HUDEP-2 (cell line): ENCODE results near the gene CKLF.

Source experiments
- DNase-seq, 76 experiments: peaks; one replicate each; lab custom pipeline; 2025; ENCODE audit not compliant: unreplicated experiment in 76 of 76; lab: John Stamatoyannopoulos, UW

Gene CKLF

DNA sequence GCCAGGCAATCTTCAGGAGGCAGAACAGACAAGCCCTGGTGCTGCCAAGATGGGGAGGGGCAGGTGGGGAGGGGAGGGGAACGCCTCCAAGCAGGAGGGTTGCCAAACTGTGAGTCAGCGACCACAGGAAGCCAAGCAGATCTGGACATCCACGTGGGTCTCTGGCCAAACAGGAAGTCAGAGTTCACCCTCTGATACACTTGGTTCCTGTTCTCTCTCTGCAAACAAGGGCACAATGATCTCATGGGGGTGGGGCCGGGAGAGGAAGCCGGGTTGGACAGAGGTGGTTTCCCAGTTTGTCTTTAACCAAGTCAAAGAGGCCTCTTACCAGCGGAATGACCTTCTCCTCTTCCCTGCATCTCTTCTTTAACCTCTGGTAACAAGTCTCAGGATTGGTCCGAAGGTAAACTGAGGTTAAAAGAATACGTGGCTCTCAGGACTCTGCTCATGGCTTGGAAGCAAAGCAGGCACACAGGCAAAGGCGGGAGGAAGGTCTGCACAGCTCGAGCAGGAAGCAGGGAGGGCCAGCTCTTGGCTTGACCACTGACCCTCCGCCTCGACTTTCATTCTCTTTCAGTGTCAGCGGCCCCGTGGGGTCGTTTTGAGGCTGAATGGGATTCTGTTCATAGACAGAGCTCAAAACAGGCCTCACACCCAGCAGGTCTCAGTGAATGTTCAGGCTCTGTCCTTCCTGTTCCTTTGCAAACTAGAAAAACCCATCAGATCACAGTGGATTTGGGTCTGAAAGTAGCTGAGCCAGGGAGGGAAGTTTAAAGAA is 35.4 kb upstream of the CKLF start:
- peak in 75 of 76 experiments; percentile 58 to 99 (median 96) for DNase-seq

DNA sequence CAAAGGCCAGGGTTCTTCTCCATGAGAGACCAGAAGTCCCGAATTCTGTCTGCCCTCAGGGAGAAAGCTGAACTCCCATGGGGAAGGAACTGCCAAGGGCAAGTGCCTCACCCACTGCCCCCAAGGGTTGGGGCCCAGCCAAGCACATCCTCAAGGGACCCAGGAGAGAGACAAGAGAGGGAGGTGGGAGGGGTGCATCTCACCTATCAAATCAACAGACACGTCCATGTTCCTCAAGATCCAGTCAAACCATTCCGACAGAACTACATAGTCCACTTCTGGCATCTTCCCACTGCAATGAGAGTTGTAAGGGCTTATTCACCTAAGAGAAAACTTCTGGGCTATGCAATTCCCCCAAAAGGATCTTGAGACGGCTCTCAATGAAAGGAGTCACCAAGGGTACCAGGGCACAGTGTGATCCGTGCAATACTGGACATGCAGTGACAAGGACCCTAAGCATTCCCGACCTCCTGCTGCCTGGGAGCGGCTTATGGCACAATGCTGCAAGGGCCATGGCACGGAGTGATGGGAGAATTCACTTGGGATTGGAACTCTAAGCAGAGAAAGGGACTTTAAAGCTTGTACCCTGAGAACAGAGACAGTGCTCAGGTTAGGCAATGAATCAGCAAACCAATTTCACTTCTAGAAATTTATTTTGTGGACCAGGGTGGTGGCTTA is 34.7 kb upstream of the CKLF start:
- DNase-seq = peak in 1 of 76 experiments; percentile 31

DNA sequence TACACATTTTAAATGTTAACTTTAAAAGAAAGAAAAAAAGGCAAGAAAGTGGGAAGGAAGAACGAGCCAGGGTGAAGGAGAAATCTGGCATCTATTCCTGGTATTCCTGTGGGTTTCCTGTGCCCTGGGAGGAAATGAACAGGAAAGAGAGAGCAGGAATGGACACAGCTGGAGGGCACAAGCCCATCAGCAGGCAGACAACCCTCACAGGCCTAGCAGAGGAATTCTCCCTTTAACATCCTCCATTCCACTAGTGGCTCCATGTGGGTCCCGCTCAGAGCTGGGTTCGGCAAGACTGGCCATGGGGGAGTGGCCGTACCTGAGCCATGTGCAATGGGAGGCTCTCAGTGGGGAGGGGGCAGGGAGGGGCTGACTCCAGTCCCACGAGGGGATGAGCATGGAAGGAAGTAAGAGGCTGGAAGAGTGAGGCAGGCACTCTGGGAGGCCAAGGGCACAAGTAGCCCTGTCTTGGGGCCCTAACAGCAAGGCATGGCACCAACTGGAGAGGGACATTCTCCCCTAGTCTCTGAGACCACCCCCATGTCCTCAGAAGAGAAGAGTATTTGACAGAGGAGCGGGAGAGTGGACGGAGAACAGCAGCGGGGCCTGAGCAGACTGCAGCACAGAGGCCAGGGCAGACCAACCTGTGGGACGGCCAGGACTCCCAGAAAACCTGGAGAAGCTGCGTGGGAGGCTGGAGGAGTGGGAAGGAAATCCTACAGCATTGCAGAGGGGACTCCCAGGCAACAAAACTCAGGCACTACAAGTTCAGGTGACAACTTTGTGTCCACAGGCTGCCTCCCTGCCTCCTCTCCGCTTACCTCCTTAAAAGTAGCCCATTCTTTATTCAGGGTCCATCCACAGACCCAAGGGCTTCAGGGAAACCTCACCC is 32.6 kb upstream of the CKLF start:
- DNase-seq = no peak

DNA sequence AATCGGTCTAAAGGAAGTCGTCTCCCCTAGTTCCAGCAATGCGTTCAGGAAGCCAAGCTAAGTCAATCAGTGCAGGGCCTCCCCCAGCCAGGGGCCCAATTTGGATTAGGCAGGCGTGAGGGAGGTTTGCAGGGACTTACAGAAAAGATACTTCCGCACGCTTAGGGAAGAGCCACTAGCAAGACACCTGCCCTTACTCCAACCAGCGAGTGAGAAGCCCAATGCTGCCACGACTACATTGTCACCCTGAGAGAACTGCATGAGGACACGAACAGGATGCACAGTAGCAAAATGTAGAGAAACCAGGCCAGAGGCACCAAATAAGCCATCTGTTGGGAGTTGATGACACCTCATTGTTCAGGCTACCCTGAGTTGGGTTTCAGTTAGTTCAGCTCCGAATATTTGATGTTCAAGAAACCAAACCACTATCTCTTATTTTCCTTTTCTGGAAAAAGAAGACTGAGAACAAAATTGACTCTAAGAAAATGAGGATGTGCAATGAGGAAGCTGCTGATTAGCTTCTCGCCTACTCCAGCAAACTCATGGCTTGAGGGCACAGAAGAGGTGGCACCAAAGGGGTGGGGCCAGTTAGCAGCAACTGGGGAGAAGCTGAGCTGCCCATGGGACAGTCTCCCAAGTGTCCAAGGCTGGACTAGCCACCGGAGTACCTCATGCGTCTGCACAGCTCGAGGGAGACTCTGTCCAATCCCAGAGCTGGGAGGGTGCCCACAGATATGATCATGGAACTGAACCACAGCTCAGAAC is 31.8 kb upstream of the CKLF start:
- peak in 11 of 76 experiments; percentile 4 to 34 (median 6) for DNase-seq

DNA sequence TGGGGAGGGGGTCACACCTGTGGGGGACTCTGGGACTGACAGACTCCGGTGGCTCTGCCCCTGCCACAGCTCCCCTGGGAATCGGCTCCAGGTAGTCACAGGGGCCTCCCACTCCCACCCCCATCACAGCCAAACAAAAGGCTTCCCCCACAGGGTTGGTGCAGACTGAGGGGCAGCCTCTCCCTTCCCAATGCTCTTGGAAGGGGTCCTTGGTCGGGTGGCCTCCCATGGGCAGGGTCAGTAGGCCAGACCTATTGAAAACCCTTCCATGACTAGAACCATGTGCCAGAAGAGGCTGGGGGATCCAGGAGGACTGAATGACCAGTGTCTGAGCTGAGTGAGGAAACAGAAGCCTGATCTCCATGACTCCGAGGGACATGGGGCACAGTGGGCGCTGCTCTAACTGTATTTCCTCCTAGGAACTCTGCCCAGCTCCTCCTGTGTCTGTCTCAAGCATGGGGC is 31.1 kb upstream of the CKLF start:
- no peak for DNase-seq

DNA sequence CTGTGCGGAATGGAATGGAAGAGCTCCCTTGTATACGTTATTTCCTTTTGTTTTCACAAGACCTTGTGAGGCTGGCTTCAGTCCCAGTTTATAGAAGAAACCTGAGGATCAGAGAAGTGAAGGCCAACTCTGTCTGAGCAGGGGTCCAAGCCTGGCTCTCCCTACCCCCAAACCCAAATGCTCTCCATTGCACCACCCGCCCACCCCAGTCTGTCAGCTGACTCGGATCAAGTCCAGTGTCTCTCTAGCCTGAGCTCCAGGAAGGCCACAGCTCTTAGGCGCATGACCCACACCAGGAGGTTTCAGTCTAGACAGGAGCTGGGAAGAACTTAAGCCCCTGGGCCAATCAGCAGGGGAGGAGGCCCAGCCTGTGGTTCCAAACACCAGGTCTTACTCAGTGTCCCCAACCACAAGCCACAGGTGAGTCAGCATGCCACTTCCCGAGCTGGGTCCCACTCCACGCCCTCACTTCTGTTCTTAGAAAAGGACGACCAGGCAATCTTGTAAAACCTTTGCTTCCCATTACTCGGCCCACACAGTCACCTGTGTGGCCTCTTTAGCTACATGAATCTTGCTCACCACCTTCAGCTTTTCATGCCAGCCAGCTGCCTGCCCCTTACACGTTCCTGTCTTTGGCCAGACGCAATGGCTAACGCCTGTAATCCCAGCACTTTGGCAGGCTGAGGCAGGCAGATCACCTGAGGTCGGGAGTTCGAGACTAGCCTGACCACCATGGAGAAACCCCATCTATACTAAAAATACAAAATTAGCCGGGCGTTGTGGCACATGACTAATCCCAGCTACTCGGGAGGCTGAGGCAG is 30.2 kb upstream of the CKLF start:
- no peak for DNase-seq

DNA sequence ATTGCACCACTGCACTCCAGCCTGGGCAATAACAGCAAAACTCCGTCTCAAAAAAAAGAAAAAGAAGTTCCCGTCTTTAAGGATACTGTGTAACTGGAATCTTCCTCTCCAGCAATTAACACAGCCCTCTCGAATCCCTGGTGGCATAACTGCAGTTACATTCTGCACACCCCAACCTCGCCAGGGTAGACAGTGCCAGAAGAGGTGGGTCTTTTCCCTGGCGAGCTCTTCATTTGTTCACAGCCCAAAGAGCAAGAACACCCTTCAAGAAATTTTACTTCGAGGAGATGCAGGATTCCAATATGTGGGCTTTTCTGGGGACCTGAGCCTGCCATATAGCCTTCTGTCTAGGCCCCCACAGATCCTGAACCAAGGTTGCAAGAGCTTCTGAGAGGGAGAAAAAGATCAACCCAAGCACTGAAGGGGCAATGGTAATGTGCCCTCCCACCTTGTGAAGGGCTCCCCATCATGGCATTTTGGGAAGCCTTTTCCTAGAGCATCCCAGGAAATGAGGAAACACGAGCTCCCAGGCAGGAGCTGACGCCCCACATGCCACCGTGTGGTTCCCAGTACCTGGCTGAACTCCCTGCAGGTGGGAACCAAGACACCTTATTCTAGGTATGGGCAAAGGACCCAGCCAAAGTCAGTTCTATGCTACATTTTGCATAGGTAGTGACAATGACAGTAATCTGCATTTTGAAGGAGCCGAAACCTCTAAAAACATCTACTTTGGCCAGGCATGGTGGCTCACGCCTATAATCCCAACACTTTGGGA is 29.4 kb upstream of the CKLF start:
- no peak for DNase-seq

DNA sequence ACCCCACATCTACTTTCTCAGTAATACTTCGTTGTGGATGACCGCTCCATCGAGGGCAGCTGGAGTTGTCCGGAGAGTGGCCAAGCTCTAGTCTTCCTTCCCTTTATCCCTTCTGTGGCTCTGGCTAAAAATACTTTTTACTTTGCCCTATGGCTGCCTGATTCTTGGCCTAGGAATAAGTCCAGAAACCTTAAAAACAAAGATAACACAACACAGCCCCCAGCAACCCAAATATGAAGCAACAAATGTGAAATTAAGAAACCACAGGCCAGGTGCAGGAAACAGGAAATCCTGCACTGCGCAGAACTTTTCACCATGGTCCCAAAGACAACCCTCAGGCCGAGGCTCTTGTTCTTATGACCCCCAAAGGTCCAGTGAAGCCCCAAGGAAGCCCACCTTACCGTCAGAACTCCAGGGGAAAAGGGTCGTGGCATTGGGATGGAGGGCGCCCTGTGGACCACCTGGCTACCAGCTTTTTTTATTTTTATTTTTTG is 28.5 kb upstream of the CKLF start:
- no peak for DNase-seq

DNA sequence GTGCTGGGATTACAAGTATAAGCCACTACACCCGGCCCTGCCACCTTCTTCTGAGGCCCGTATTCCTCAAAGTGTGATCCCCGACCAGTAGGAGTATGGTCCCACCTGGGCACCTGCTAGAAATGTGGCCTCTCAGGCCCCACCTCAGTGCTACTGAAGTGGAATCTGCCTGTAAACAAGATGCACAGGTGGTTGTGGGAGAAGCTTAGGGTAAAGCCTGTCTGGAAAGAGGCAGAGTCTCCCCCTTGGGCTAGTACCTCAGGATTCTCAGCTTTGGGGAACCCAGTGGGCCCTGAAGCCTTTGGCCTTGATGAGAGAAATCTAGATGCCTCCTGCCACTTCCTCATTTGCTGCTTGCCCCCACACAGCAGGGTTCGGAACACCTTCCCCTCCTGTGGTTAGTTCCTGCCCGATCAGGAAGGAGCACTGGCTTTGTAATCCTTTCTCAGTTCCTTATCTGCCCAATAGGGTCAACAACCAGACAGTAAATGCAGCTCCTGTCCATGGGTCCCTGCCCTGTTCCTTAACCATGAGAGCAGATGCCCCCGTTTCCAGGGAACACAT is 27.7 kb upstream of the CKLF start:
- peak in 33 of 76 experiments; percentile 6 to 65 (median 33) for DNase-seq

DNA sequence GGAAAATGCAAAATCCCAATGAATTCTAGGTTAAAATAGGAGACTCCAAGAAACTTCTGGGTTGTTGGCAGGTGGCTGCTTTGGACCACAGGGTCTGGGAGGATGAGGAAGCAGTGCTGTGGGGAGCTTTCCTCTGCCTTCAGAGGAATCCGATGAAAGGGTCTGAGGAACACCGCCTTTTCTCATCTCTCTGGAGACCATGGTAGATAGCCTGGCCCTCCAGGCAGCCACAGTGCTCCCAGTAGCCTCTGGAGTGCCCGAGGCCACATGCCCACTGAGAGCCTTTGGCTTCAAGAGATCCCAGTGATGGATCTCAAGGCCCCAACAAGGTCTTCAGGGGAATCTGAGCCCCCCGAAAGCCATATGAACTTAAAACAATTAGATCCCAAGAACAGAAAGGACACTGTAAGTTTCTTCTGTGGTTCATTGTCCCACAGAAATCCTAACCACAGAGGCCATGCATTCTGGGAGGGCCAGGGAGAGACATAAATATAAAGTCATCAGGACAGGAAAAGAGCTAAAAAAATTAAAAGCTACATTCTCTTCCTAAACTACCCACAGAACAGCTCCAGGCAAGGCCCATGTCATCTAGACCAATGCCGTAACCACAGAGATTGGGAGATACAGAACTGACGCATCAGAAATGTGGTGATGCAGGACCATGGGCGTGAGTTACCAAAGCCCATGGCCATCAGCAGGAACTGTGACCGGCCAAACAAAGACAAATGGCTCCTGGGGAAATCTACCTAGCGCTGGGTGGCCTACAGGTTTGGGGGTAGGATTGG is 26.8 kb upstream of the CKLF start:
- peak in 26 of 76 experiments; percentile 3 to 67 (median 24) for DNase-seq

DNA sequence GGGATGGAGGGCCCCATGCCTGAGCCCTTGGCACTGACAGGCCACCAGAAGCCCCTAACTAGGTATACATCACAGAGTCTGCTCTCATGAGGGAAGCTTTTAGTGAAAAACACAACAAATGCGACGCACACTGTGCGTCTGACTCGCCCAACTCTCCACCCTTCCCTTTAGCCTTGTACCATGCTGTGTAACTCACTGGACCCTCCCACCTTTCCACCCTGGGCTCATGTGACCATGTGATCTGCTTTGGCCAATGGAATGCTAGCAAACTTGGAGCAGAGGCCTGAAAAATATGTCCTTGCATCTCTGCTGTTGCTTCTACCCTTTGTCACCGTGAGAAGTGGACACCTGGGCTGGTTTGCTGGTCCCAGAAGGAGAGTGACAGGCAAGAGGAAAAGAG is 24.1 kb upstream of the CKLF start:
- DNase-seq = no peak

DNA sequence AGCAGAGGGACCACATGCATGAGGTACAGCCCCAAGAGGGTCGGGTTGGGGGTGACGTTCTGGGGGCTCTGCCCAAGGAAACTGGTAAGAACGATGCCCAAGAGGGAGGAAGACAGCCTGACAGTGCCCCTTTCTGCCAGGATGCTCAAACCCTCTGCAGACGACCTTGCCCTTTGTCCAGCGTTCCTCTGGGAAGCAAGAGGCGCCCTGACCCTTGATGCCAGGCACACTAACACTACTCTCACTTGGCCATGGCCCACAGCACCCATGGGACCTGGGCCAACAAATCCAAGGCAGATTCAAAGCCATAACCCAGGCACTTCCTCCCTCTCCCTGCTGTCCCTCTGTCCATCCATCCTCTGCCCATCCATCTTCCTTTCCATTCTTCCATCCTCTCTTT is 22.9 kb upstream of the CKLF start:
- no peak for DNase-seq

DNA sequence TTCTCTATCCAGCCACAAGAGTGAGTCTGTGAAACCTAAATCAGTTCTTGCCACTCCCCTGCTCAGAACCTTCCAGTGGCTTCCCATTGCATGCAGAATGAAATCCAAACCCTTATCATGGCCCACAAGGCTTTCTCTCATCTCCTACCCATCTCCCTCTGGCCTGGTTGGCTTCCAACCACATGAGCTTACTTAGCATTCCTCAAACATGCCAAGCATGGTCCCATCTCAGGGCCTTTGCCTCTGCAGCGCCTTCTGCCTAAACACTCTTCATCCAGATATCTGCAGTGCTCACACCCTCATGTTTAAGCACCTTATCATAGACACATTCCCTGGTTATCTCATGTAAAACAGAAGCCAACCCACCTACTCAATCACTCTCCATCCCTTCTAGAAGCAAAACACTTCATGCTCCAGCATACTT is 18.0 kb upstream of the CKLF start:
- DNase-seq = peak in 37 of 76 experiments; percentile 10 to 61 (median 25)

DNA sequence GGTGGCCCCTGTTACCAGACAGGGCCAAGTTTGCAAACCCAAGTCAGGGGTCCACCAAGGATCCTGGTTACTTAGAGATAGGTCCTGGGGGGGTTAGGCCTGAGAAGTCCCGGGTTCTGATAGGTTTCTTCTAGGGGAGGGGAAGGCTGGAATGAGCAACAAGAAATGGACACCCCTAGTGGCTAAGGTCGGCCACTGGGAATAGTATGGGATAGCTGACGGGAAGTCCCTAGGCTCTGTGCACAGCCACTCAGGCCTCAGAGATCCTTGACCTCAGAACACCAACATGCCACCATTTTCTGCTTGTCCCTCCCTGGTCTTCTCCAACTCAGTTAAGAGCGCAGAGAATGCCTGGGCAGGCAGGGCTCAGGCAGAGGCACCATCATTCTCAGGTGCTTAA is 15.9 kb upstream of the CKLF start:
- DNase-seq = no peak

DNA sequence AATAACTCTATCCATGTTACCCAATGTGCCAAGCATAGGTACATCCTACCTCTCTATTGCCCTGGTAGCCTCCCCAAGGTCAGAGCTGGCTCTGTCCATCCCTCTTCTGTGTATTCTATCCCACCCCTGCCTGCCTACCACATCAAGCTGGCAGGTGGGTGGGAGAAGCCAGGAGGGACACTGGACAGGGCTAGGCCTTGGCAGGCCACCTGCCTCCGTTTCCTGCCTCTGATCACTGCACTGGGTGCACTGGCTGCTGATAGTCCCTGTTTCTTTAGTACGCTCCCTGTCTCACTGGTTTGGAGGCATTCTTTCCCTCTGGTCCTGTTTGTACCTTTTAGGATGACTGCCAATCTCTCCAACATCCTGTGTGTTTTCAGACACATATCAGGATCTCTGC is 15.1 kb upstream of the CKLF start:
- DNase-seq = no peak

DNA sequence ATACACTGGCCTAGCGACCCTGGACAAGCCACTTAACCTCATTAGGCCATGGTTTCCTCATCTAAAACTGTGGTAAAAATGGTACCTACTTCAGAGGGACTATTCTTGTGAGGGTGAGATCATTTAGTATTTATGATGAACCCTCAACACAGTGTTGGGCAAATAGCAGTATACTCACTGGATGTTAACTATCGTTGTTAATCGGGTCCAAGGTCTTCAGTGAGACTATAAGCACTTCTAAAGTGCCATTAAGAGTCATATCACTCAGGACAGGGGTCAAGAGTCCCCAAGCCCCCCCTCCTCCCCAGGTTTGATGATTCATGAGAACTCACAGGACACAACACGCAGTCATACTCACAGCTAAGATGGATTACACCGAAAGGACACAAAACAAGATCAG is 13.5 kb upstream of the CKLF start:
- DNase-seq = no peak

DNA sequence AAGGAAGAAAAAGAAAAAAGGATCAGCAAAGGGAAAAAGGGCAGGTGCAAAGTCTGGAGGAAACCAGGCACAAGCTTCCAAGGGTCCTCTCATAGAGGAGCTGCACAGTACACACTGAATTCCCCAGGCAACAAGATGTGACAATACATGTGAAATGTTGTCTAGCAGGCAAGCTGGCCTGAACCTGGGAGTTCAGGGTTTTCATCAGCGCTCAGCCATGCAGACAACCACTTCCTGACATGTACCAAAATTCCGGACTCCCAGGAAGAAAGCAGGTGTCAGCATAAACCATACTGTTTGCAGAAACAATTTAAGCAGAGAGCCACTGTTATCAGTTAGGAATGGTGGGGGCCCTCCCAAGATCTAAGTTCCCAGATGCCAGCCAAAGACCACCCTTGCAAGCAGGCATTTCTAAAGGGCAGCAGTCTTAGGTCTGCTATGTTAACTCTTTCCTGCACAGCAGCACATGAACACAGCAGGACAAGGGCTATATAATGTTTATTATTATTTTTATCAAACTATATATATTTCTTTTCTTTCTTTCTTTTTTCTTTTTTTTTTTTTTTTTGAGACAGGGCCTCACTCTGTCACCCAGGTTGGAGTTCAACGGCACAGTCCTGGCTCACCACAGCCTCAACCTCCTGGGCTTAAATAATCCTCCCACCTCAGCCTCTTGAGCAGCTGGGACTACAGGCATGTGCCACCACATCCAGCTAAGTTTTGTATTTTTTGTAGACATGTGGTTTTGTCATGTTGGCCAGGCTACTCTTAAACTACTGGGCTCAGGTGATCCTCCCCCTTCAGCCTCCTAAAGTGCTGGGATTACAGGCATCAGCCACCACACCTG is 12.5 kb upstream of the CKLF start:
- no peak for DNase-seq
